CD4-positive, alpha-beta T cell treated with Interleukin-2 at 100 ng/mL for 4 hours (primary cell): ENCODE results near the gene RNF144A.

Experiments
- DNase-seq: peaks from one replicate; pipeline ENCODE4 v3.0.0-alpha.2; 2020; ENCODE audit warnings: low spot score

RNF144A gene

DNA sequence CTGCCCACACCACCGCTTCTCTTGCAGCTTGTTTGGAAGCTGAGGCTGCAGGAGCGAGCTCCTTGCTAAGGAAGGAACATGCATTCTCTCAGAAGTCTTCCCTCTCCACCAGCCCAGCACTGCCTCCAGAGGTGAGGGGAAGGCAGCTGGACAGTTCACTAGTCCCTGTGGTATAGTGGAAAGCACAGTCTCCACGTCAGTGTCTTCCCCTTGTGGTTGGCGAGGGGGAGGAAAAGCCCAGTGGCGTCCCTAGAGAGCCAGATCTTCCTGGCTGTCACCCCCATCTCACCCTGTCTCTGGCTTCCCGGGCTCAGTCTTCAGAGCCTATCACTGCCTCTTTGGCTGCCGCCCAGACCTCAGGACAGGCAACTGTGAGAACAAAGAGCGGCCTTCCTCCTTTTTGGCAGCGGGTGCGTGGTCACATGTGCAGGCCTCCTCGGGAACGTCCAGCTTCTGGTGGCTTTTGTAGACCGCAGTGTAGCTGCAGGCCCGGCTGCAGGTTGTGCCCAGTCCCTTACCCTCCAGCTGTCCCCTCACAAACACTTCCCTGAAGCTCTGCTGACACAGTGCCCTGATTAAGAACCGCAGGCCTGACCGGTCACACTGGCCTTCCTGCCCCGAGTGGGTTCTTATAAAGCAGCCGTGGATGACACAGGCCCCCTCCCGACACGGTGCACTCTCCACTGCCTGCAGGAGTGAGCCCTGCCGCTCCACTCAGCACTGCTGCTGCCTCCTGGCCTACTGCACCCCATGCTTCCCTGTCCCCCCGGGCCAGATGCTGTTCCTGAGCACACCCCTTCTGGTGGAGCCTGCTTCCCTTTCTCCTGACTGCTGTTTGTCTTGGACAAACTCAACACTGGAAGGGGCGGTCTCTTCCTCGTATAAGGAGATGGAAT lies 90.9 kb downstream of the RNF144A start:
- no peak for DNase-seq

DNA sequence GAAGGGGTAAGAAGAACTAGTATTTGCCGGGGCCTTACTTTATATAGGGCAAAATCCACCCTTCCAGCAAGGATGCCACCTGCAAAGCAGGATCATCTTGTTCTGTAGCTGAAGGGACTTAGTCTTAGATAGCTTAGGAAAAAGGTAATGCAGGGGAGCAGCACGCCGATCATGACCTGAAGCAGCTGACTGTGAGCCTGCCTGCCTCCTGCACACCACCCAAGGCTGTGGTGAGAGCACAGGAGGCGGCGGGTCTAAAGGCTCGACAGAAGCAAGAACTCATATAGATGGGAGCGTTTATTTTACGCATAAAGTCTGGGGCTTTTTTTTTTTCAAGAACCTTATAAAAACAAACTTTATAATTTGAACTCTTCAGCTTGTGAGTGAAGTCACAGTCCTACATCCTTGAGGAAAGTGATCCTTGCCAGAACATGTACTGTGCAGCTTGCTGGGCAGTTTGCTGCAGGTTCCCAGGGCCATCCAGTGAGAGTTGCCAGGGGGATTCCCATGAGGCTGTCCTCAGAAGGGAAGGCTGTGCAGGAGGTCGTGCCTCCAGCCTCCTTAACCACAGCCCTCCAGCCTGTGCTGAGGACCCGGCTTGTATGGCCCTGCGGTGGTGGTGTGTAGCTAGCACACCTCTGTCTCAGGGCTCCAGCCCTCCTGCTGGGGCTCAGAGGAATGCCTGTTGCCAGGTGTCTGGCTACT lies 92.1 kb downstream of the RNF144A start:
- DNase-seq = no peak

DNA sequence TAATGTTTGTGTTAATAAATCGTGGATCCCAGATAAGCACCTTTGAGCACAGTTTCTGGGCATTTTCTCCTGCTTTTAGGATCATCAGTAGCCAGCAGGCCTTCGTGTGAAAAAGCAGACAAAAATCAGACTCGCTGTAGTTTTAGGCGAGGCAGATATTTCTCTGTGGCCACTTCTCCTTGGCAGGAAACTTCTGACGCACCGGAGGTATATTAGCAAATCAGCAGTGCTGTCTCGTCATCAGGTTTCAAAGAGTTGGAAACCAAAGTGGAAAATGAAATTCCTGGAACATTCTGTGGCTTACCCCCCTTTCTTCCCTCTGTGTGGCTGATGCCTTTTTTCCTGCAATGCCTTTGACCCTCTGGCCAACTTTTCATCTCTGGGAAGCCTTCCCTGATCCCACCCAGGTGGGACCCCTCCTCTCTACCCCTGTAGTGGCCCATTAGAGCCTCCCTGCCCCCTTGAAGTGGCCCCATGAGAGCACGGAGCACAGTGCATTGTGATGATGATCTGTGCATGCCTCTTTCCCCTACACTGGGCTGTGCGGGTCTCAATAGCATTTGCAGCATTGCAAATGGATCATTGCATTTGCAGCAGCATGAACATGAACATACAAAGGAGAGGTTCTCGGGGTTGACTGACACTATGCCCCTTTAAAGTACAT lies 93.3 kb downstream of the RNF144A start:
- DNase-seq = no peak

DNA sequence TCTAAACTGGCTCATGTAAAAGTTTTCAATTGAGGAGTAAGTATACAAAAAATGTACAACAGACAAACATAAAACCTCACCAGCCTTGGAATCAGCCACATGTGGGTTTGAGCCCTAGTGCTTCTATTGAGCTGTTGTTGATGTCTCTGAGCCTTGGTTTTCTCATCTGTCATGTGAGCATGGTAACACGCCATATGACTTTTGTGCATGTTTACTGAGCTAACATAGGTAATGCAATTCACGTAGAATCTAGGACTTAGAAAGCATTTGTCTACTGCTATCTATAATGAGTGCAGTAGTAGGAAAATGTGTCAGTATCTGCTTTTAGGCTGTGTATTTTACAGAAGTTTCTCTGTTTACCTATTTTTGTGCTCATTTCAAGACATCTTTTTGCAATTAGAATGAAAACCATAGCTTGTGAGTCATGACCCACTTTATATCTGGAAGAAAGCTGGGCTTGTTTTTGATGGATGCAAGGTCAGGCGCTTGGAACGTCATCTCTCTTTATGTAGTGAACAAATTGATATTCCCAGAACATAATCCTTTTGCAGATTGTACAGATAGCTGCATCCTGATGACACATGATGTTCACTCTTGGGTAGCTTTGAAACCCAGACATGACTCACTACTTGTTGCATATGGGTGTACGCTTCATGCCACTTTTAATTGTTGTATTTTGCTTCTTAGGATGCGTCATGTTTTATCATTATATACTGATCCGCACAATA lies 94.3 kb downstream of the RNF144A start:
- no peak for DNase-seq

DNA sequence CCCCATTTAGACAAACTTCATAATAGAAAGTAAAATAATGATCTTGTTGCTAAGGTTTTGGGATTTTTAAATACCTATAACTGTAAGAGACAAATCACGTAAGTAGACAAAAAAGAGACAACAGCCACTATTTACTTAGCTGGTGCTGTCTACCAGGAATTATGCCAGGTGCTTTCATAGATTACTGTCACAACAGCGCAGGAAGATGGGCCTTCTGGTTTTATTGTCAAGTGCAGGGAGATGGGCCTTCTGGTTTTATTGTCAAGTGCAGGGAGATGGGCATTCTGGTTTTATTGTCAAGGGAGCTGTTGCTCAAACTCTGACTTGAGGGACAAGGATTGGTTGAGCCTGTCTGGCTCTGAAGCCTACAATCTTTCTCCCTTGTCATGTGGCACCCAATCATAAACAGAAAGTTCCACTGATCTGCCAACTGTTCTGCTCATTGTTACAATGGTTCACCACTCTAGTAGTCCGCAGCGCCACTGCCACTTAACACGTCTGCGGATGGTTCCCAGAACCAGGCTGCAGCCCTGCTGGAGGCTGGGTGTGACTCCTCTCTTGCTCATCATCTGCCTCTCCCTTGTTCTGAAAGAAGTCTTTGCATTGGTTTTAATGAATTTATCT lies 95.0 kb downstream of the RNF144A start:
- no peak for DNase-seq

DNA sequence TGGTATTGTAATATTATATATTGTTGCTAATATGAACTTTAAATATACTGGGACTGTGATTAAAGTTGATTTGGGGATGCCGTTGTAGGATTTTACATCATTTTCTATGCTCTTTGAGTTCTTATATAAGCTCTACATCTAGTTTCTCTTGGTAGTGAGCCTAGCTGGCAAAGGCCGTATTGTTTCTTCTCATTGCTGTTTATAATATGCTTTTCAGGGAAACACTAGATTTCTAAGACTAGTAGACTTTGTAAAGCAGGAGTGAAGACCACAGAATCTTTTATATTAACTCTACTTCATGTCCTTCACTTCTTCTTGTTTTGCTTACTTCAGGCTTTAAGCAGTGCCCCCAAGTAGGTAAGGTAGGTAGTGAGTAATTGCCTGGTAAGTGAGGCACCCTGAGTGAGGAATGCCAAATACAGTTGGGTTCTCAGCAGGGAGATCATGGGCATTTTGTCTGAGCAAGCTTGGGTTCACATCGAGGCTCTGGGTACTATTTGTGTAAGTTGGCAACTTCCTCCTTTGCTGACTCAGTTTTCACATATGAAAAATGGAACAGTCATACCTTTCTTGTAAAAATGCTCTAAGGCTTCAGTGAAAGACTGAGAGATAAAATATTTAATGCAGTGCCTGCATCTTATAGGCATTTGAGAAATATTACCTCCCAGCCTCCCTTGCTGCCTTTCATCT lies 96.4 kb downstream of the RNF144A start:
- DNase-seq = peak; percentile 7

DNA sequence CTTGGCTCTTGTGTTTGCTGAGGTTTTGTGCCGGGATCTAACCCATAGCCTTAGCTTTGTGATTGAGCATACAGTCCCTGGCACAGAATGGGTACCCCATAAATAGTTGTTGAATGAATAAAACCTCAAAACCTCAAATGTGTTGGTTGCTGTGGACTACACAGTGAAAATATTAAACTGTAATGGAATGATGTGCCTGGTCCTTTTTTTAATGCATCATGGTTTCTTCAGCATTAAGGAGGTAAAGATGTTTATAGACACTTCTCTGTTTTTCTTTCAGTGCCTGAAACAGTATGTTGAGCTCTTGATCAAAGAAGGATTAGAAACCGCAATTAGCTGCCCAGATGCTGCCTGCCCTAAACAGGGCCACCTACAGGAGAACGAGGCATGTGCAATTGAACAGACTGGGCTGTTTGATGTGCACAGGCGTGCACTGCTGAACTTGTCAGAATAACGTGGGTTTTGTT lies 97.0 kb downstream of the RNF144A start:
- DNase-seq = peak; percentile 47

DNA sequence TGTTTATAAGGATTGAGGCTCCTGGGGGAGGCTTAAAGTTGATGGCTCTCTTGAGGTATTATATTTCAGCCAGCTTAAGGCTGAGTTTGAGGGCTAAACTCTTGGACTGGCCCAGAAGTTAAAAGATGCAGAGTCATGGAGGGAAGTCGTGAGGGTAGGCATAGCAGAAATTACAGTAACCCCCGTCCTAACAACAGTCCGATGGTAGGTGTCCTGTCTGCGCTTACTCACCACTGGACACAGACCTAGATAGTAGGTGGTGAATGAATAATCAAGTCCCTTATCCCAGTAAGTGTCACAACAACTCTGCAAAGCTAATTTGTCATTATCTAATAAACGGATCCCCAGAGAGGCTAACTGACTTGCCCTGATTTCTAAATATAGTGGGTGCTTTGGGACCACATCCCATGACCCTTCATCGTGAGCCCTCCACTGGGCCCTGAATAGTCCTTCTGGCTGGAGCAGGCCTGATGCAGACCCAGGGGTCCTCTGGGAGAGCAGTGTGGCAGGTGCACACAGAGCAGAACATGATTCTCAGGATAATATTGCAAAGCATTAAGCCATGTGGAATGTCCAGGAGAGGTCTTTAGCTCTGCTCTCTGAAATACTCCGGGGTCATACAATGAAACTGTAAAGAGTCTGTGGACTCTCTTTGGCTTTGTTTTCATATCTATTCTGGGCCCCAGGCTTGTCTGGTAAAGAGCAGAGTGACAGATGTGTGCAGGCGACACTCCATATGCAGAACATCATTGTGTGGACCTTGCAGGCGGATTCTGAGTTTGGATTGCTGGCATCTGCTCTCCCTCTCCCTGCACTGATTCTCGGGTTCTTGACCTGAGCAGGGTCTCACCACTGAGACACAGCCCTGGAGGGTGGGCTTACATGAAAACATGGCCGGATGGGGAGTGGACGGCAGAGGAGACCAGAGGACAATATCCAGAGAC lies 98.1 kb downstream of the RNF144A start:
- no peak for DNase-seq

DNA sequence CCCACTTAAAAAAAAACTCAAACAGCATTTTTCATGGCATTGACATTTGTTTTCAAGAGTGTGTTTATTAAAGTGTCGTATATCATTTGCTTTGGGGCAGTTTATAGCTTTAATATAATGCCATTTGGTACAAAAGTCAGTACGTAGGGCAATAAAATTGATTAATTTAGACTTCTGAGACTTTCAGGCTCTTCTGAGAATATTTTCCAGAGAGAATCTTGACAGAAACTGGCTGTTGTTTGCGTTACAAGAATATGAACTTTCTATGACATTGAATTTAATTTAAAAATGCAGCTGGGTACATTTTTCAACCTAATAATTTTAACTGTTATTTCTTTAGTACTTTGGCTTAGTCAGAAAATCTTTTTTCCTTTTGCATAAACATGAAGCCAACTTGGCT lies 98.9 kb downstream of the RNF144A start:
- DNase-seq = no peak

DNA sequence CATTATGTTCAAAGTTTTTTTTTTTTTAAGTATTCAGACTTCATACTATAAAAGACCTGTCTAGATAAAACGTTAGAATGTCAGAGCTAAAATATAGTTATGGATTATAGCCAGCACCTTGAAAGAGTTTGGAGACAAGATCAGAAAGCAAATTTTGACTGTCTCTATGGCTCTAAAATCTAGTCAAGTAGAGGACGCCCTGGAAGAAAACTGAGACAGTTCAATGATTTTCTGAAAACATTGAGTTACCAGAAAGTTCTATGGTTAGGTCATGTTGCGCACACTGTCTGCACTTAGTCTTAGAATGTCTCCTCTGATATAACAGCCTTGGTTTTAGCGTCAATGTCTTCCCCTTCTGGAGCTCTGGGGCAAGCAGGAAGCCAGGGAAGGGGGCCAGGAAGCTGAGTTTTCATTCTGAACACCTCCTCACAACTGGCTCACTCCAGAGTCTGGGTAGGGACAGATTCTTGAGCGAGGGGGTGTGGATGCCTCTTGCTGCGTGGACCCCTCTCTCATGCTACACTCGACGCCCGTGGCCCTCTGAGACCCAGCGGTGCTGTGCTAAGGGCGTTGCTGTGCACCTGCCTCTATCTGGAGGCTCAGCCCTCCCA lies 99.5 kb downstream of the RNF144A start:
- DNase-seq = no peak

DNA sequence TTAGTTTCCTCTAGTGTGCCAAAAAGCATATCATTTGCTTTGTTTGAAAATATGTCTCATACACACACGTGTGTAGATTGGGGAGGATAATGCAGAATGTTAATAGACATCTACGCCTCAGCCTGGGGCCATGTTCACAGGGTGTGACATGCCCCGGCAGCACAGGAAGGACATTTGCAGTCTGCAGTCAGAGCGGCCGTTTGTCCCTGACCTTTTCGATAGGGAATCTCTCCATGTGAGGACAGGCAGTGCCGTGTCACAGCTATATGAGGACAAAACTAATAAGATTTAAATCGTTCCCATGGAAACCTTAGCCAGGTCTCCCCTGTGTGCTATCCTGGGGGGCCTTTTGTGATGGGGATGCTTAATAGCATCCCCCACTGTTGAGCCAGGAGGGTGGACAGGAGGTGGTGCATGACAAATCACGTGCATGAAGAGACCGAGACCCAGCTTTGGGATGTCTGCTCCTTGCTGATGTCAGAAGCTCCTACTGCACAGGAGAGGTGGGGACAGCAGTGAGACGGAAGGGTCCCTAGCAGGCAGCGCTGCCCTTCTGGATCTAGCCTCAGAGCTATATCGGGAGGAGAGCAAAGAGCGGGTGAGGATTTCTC lies 100.6 kb downstream of the RNF144A start:
- DNase-seq = no peak

DNA sequence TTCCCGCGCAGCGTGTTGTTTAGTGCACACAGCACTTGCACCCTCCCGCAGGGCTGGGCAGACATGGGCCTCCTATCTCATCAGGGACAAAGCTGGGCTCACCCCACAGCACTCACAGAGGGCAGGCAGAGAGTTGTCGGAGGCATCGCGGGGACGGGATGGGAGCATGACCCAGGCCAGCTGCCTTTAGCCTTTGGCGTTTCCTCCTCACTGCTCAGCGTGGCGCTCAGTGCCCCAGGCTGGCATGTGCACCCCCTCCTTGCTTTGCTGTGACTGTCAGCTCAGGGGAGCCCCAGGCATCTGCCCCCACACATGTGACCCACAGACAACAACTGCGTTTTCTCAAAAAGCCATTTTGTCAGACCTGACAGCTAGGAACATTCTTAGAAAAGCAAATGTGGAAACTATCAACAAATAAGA lies 101.1 kb downstream of the RNF144A start:
- DNase-seq = no peak

DNA sequence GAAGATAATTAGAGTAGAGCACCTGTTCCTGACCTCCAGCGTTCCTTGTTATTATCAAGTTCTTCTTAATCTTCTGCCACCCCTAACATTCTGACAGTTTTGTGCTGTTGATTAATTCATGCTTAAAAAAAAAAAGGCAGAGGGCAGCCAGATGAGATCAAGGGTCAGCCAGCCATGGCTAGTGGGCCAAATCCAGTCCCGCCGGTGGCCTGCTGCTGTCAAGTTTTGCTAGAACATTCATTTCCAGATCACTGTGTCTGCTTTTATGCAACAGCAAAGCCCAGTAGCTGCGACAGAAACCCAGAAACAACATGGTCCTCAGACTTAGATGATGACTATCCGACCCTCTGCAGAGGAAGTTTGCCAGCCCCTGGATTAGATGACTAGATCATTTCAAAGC lies 101.6 kb downstream of the RNF144A start:
- DNase-seq = no peak

DNA sequence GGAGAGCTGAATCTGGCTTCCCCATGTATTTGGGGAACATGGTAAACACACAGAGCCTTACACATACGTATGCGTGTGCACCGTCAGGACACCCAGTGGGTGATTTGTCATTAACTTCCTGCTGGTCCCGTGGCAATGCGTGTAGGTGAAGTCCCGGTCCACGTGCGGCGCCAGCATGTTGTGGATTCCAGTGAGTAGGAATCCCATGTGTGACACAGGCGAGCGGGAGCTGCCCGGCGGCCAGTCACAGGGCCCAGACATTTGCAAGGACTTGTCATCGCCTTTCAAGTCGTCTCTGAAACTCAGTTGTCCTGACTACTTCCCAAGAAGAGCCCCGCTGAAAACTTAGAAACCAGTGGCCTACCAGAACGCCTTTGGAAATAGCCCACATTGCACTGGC lies 102.0 kb downstream of the RNF144A start:
- no peak for DNase-seq

DNA sequence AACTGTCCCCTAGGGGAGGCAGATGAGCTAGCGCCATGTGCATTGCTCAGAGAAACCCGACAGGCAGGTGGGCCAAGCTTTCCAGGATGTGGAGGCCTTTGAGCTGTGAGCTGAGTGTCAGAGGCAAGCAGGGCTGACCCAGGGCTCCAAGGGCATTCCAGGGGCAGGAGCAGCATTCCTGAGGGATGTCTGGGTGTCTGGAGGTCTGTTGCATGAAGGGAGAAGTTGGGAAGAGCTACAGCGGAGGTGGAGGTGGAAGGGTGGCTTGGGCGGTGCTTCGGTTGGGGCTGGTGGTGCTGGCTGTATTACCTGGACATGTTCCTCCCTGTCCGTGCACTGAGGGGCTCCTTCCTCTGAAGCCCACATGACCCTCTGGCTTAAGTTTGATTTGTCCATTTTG lies 102.8 kb downstream of the RNF144A start:
- no peak for DNase-seq

DNA sequence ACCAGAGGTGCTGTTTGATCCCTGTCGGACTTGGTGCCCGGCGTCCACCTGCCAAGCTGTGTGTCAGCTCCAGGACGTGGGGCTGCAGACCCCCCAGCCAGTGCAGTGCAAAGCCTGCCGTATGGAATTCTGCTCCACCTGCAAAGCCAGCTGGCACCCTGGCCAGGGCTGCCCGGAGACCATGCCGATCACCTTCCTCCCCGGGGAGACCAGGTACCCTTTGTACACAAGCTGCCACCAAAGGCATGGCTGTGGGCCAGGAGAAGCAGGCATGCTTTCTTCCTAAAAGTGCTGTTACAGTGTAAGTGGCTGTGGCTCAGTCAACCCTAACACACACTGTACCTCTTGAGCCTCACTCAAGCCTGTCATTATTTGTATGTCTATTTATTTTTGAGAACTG lies 103.3 kb downstream of the RNF144A start:
- DNase-seq = no peak

DNA sequence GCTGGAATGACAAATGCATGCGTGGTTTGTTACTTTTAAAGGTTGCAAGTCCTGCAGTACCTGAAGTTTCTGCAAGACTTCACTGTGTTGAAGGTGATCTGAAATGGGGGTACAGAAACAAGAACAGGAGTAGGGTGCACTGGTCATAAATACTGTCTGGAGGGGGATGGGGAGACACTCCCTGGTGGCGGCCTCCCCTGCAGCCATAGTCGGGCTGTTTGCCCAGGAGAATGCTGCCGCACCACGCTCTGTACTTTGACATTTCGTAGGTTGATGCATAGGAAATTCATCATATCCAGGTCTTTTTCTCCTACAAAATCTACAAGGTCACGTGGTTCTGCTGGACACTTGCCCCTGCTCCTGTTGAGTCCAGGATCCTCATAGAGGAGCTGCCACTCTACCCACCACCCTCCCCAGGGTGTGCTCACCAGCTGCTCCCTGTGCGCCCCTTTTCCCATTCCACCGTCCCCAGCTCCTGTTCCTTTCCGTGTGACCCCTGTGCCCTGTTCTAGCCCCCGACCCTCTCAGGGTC lies 103.8 kb downstream of the RNF144A start:
- DNase-seq = no peak

DNA sequence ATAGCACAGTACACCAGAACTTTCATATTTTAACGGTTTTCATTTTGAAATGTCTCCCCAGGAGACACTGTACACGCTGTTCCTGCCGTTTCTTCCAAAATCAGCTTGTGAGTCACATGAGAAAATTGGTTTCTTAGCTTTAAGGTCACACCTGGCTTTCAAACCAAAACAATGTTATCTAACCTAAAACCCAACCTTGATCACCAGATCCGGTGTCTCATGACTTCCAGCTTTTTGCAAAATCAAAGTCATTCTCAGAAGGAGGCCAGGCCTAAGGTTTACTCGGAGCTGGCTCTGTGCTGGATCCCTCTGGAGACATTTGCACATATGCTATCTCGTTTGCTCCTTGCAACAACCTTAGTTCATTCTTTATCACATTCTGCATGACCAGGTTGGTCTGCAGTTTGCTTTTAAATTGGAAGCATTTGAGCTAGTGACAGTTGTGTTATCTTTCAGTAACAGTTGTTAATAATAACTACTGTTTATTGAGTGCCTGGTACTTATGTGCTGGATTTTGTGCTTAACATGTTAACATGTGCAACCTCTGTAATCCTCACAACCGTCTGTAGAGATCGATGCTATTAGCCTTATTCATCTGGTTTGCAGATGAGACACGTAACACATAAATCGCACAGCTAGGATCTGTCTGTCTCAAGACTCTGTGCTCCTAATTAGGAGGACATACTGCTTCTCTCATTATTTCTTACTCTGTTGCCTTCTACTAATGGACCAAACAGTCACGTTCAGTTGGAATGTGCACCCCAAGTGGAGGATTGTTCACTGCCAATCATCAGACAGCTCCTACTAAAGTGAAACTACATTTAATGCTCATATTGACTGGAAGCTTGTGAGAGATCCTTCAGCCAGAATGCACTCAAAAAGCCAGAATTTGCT lies 105.5 kb downstream of the RNF144A start:
- DNase-seq = no peak
